GM12878 (cell line): ENCODE measurements around the gene WDR45B. TPM values are rescaled to one million over a fixed set of nuclear protein-coding genes. Genes with fewer than 3 reads are reported as not detected.

ENCODE experiments used
- ATAC-seq: fragments of 200-7000 bp; cut with Tn5 transposase; 3 replicates; pipeline ENCODE4 v1.9.1; 2020; ENCODE audit warnings: mild to moderate bottlenecking, moderate library complexity
- BruUV-seq: library from RNA; stranded (reverse); fragments of 400-500 nt; replicated peaks from 2 replicates; lab custom pipeline; 2021; lab: Mats Ljungman, UMichigan
- CTCF ChIA-PET: fragments of 300-600 bp; sonication (Branson Sonifier 250); formaldehyde crosslinking; extraction: SDS; loops from one replicate; lab custom pipeline; 2021; ENCODE audit warnings: inconsistent platforms; lab: Yijun Ruan, JAX
- POLR2A ChIA-PET: fragments of 350-600 bp; formaldehyde crosslinking; extraction: SDS; loops from one replicate; lab custom pipeline; 2021; ENCODE audit warnings: inconsistent platforms; lab: Charles Lee
- RAD21 ChIA-PET: fragments of 300-600 bp; sonication (Branson Sonifier 250); formaldehyde crosslinking; loops from one replicate; lab custom pipeline; 2023; ENCODE audit warnings: antibody characterized with exemption; ENCODE audit not compliant: unreplicated experiment; lab: Charles Lee
- SMC1A ChIA-PET: fragments of 300-600 bp; sonication (Branson Sonifier 250); formaldehyde crosslinking; loops from one replicate; lab custom pipeline; 2023; ENCODE audit not compliant: unreplicated experiment, uncharacterized antibody; lab: Charles Lee
- DNase-seq: peaks from one replicate; pipeline ENCODE4 v3.0.0-alpha.2; 2011; ENCODE audit warnings: low read depth, low spot score
- FAIRE-seq: peaks from 3 replicates; lab custom pipeline; 2011; peaks lifted over from hg19 to GRCh38; lab: Jason Lieb, UNC
- H2AFZ ChIP-seq: 2 replicates; pipeline ENCODE4 v1.6.0; 2011; ENCODE audit warnings: low read depth, low read length, control low read depth; ENCODE audit not compliant: control insufficient read depth
- H3K27ac ChIP-seq: 2 replicates; pipeline ENCODE4 v1.5.1; 2011; ENCODE audit warnings: control low read depth; ENCODE audit not compliant: control insufficient read depth, insufficient read depth
- H3K27me3 ChIP-seq, 2 experiments: replicated peaks in 1 of 2; 2 replicates each; pipeline versions ENCODE4 v1.6.0 to v1.6.1; 2011; ENCODE audit warnings: low read length in 1 of 2; ENCODE audit not compliant: control insufficient read depth in 2 of 2, insufficient read depth in 2 of 2
- H3K36me3 ChIP-seq, 2 experiments: 2 replicates each; pipeline ENCODE4 v1.5.1; 2011; ENCODE audit warnings: low read length in 1 of 2; ENCODE audit not compliant: control insufficient read depth in 2 of 2, insufficient read depth in 2 of 2
- H3K4me1 ChIP-seq: 2 replicates; pipeline ENCODE4 v1.6.1; 2011; ENCODE audit warnings: mild to moderate bottlenecking, low read length, moderate library complexity, mixed read lengths; ENCODE audit not compliant: control insufficient read depth, insufficient read depth
- H3K4me2 ChIP-seq: 2 replicates; pipeline ENCODE4 v1.6.0; 2011; ENCODE audit warnings: control low read depth; ENCODE audit not compliant: control insufficient read depth, insufficient read depth
- H3K4me3 ChIP-seq: fragments of 200-600 bp; sonication (generic); 2 replicates; pipeline ENCODE4 v1.5.1; 2016
- H3K79me2 ChIP-seq: 2 replicates; pipeline ENCODE4 v1.6.0; 2011; ENCODE audit warnings: low read length; ENCODE audit not compliant: control insufficient read depth, insufficient read depth
- H3K9ac ChIP-seq: 2 replicates; pipeline ENCODE4 v1.8.0; 2011; ENCODE audit warnings: low read length, control low read depth, mixed read lengths; ENCODE audit not compliant: control insufficient read depth, insufficient read depth
- H3K9me3 ChIP-seq: replicated peaks from 3 replicates; pipeline ENCODE4 v1.5.1; 2011; ENCODE audit warnings: mild to moderate bottlenecking, low read length; ENCODE audit not compliant: control insufficient read depth, insufficient read depth
- H4K20me1 ChIP-seq: 2 replicates; pipeline ENCODE4 v1.6.0; 2011; ENCODE audit not compliant: control insufficient read depth, insufficient read depth
- CHD1 ChIP-seq: IDR thresholded peaks from 2 replicates; pipeline ENCODE4 v1.6.1; 2012; ENCODE audit warnings: low read depth, low read length, improper control_type of control experiment
- CREM ChIP-seq: IDR thresholded peaks from 2 replicates; pipeline ENCODE4 v1.6.1; 2014; ENCODE audit warnings: antibody characterized with exemption, low read depth
- KLF5 ChIP-seq: fragments of 450-650 bp; IDR thresholded peaks from 2 replicates; pipeline ENCODE4 v1.6.1; 2014; ENCODE audit warnings: mild to moderate bottlenecking; ENCODE audit not compliant: partially characterized antibody
- NR2C1 ChIP-seq: fragments of 450-650 bp; IDR thresholded peaks from 2 replicates; pipeline ENCODE4 v1.6.1; 2017; ENCODE audit warnings: antibody characterized with exemption, mild to moderate bottlenecking, moderate library complexity
- WGBS: methylation state at CpG from one replicate; pipeline ENCODE4 v1.1.6; 2016; ENCODE audit warnings: low lambda C conversion rate; ENCODE audit not compliant: insufficient replicate concordance, insufficient coverage; ENCODE audit errors: missing lambda C conversion rate; 5-methylcytosine and 5-hydroxymethylcytosine counted together
- in situ Hi-C: fragments of 300-500 bp; cut with MboI; formaldehyde crosslinking; loops from 9 replicates; pipeline ENCODE4 v1.14.3; 2018; ENCODE audit warnings: mixed read lengths
- intact Hi-C: fragments of 100-400 bp; cut with micrococcal nuclease; formaldehyde crosslinking; loops from one replicate; pipeline ENCODE4 v1.14.2; 2022; ENCODE audit not compliant: unreplicated experiment
- polyA plus RNA-seq, 11 experiments: library from polyadenylated mRNA; depleted of rRNA in 4 of 11; unstranded in 6 of 11; stranded (reverse) in 5 of 11; fragments of >200 nt; fragmentation: Nextera tagmentation in 4 of 11; fragmentation: Illumina TruSeq in 1 of 11; extraction: Ambion mirVana in 4 of 11; extraction: Trizol in 1 of 11; gene quantifications; 1 replicate in 1 of 11; 2 replicates in 10 of 11; pipeline versions ENCODE4 v1.2.1 to v1.2.3, GENCODE V29; 2011 to 2016; ENCODE audit warnings: inconsistent platforms in 2 of 11, missing spikeins in 2 of 11, low read depth in 1 of 11
- total RNA-seq, 4 experiments: library from RNA; depleted of rRNA in 3 of 4; stranded (reverse); fragments of >200 nt in 3 of 4; fragmentation: Illumina TruSeq in 1 of 4; extraction: Trizol in 1 of 4; gene quantifications; 2 replicates each; pipeline versions ENCODE4 v1.2.1 to v1.2.3, GENCODE V29; 2013 to 2021
- TF ChIP-seq, protein P1 (sequence below): IDR thresholded peaks from 2 replicates; pipeline ENCODE4 v1.6.1; 2012; ENCODE audit warnings: mild to moderate bottlenecking, low read depth, low read length
- TF ChIP-seq, protein P2 (sequence below): fragments of 450-650 bp; IDR thresholded peaks from 2 replicates; pipeline ENCODE4 v1.6.1; 2017; ENCODE audit warnings: borderline replicate concordance
- TF ChIP-seq, protein P3 (sequence below): IDR thresholded peaks from 2 replicates; pipeline ENCODE4 v1.6.1; 2012; ENCODE audit warnings: low read depth, low read length, improper control_type of control experiment

WDR45B gene
- total and polyA plus RNA-seq, 10 of the 15 experiments (the other 5 are each of a cell fraction or from before 2014, with no cell fraction given): 1.0 to 73.7 (median 26.6) TPM

DNA sequence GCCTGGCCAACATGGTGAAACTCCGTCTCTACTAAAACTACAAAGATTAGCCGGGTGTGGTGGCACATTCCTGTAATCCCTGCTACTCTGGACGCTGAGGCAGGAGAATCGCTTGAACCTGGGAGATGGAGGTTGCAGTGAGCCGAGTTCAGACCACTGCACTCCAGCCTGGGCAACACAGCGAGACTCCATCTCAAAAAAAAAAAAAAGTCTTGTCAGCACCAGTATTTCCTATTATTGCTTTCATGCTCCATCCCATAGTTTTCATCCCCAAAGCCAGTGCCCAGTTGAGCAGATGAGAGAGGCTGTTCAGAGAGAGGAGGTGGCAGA, 58.4 kb downstream of the WDR45B start (continued):
- TF ChIP-seq, protein P1, sequence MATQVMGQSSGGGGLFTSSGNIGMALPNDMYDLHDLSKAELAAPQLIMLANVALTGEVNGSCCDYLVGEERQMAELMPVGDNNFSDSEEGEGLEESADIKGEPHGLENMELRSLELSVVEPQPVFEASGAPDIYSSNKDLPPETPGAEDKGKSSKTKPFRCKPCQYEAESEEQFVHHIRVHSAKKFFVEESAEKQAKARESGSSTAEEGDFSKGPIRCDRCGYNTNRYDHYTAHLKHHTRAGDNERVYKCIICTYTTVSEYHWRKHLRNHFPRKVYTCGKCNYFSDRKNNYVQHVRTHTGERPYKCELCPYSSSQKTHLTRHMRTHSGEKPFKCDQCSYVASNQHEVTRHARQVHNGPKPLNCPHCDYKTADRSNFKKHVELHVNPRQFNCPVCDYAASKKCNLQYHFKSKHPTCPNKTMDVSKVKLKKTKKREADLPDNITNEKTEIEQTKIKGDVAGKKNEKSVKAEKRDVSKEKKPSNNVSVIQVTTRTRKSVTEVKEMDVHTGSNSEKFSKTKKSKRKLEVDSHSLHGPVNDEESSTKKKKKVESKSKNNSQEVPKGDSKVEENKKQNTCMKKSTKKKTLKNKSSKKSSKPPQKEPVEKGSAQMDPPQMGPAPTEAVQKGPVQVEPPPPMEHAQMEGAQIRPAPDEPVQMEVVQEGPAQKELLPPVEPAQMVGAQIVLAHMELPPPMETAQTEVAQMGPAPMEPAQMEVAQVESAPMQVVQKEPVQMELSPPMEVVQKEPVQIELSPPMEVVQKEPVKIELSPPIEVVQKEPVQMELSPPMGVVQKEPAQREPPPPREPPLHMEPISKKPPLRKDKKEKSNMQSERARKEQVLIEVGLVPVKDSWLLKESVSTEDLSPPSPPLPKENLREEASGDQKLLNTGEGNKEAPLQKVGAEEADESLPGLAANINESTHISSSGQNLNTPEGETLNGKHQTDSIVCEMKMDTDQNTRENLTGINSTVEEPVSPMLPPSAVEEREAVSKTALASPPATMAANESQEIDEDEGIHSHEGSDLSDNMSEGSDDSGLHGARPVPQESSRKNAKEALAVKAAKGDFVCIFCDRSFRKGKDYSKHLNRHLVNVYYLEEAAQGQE: no peak

DNA sequence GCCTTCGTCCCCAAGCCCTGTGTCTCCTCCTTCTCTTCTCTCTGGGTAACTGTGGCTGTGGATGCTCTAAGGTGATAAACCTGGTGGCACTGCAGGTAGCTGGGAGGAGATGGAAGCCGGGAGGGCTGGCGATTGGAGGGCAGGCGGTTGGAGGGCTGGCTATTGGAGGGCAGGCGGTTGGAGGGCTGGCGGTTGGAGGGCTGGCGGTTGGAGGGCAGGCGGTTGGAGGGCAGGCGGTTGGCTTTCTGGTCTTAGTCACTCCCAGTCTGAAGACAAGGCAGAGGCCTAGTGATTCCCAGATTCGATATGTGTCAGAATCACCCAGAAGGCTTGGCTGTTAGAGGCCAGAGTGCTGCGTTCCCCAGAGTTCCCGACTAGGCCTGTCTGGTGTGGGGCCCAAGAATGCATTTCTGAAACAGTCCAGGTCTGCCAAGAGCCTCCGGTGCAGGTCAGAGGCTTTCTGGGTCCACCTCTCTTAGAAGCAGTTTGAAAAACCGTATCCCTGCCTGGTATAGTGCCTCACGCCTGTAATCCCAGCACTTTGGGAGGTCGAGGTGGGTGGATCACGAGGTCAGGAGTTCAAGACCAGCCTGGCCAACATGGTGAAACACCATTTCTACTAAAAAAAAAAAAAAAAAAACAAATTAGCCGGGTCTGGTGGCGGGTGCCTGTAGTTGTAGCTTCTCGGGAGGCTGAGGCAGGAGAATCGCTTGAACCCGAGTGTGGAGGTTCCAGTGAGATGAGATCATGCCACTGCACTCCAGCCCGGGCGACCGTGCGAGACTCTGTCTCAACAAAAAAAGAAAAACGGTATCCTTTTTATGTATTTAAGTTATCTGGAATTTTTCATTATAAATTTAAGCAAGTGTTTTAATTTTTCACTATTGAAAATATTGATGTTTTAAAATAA, 59.7 kb downstream of the WDR45B start:
- POLR2A ChIA-PET: interaction anchor here (0.7 kb wide), 2 partner anchors 178 to 287 kb away, joined by 3 to 4 read pairs; no protein-coding TSS in a partner anchor
- in situ Hi-C loops: no loop called here

More for the DNA sequence above, 59.7 kb downstream of the WDR45B start:
- peaks cover 17 to 26% of the 10 kb centered on the region in 2 experiments for H3K36me3 ChIP-seq
- intact Hi-C loops: no loop called here
- ATAC-seq (no peak), FAIRE-seq (no peak), DNase-seq (no peak)
- H3K27me3 ChIP-seq: no peaks in the 10 kb centered on the region
- WGBS: 92% methylated on average over 26 of the region's 27 CpGs
- BruUV-seq: no TSS peak
- CTCF ChIA-PET: no interaction called here
- no peaks in the 10 kb centered on the region for H3K79me2 ChIP-seq
- no peaks in the 10 kb centered on the region for H3K9me3 ChIP-seq
- no peak overlapping the region for H3K4me2 ChIP-seq
- TF ChIP-seq, protein P2, sequence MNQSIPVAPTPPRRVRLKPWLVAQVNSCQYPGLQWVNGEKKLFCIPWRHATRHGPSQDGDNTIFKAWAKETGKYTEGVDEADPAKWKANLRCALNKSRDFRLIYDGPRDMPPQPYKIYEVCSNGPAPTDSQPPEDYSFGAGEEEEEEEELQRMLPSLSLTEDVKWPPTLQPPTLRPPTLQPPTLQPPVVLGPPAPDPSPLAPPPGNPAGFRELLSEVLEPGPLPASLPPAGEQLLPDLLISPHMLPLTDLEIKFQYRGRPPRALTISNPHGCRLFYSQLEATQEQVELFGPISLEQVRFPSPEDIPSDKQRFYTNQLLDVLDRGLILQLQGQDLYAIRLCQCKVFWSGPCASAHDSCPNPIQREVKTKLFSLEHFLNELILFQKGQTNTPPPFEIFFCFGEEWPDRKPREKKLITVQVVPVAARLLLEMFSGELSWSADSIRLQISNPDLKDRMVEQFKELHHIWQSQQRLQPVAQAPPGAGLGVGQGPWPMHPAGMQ: no peak
- TF ChIP-seq CREM: no peak
- no peak for TF ChIP-seq KLF5
- TF ChIP-seq CHD1: no peak
- TF ChIP-seq, protein P3, sequence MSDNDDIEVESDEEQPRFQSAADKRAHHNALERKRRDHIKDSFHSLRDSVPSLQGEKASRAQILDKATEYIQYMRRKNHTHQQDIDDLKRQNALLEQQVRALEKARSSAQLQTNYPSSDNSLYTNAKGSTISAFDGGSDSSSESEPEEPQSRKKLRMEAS: no peak
- TF ChIP-seq NR2C1: no peak
- no peak overlapping the region for H3K27ac ChIP-seq
- no peak overlapping the region for H3K4me3 ChIP-seq
- peaks cover 4% of the 10 kb centered on the region for H3K4me1 ChIP-seq
- H3K9ac ChIP-seq: no peak overlapping the region
- no peaks in the 10 kb centered on the region for H4K20me1 ChIP-seq
- no peak overlapping the region for H2AFZ ChIP-seq
- RAD21 ChIA-PET: no interaction called here
- SMC1A ChIA-PET: no interaction called here
